ENCODE measurements around the gene TFEC.

DNA sequence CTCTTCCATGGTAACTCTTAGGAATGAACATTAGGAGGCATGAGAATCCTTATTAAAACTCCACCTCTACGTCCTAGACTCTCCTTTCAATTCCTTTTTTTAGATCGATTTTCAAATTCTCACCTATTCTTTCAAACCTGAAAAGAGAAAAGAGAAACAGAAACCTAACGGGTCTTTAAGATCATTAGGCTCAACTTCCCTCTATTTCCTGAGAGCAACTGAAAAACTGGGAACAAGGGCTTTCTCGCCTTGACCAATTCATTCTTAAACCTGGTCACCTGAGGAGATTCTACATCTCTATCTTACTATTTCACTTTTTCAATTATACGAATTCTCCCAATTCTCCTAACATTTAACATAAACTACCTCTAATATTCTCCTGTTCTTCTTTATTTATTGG is 2.8 kb downstream of the TFEC start:
- TF ChIP-seq SUZ12 (IDR thresholded peaks at IDR 0.05; ENCODE audit: extremely low read depth, insufficient read depth, insufficient read length): no peak
- TF ChIP-seq ZNF274 (IDR thresholded peaks at IDR 0.05; ENCODE audit: low read depth, low read length): no peak
